GM23338 (cell line): ENCODE results near the gene PLPPR5.

Experiments used
- EZH2 ChIP-seq: fragments of 200-600 bp; sonication (generic); IDR thresholded peaks from one replicate; pipeline ENCODE4 v1.8.0; 2017; ENCODE audit warnings: antibody characterized with exemption, mild to moderate bottlenecking, low read depth; ENCODE audit not compliant: unreplicated experiment
- EZH2phosphoT487 ChIP-seq: fragments of 200-600 bp; sonication (generic); IDR thresholded peaks from one replicate; pipeline ENCODE4 v1.8.1; 2018; ENCODE audit warnings: antibody characterized with exemption; ENCODE audit not compliant: unreplicated experiment
- POLR2AphosphoS5 ChIP-seq: IDR thresholded peaks from 2 replicates; pipeline ENCODE4 v1.6.1; 2016; ENCODE audit warnings: antibody characterized with exemption, low read depth
- ZNF114 ChIP-seq: fragments of 250-450 bp; sonication (Bioruptor Pico); IDR thresholded peaks from 2 replicates; pipeline ENCODE4 v1.5.0; 2020; ENCODE audit warnings: mild to moderate bottlenecking, moderate library complexity
- TF ChIP-seq, protein P1 (sequence below), 2 experiments: fragments of 200-600 bp in 1 of 2; sonication (generic) in 1 of 2; conservative IDR thresholded peaks; 2 replicates each; pipeline versions ENCODE4 v1.5.1 to v1.6.1; 2016 to 2017; ENCODE audit warnings: antibody characterized with exemption in 2 of 2, low read depth in 2 of 2, mild to moderate bottlenecking in 2 of 2, moderate library complexity in 1 of 2
- TF ChIP-seq, protein P2 (sequence below): IDR thresholded peaks from one replicate; pipeline ENCODE4 v1.6.1; 2018; ENCODE audit warnings: antibody characterized with exemption; ENCODE audit not compliant: unreplicated experiment

DNA sequence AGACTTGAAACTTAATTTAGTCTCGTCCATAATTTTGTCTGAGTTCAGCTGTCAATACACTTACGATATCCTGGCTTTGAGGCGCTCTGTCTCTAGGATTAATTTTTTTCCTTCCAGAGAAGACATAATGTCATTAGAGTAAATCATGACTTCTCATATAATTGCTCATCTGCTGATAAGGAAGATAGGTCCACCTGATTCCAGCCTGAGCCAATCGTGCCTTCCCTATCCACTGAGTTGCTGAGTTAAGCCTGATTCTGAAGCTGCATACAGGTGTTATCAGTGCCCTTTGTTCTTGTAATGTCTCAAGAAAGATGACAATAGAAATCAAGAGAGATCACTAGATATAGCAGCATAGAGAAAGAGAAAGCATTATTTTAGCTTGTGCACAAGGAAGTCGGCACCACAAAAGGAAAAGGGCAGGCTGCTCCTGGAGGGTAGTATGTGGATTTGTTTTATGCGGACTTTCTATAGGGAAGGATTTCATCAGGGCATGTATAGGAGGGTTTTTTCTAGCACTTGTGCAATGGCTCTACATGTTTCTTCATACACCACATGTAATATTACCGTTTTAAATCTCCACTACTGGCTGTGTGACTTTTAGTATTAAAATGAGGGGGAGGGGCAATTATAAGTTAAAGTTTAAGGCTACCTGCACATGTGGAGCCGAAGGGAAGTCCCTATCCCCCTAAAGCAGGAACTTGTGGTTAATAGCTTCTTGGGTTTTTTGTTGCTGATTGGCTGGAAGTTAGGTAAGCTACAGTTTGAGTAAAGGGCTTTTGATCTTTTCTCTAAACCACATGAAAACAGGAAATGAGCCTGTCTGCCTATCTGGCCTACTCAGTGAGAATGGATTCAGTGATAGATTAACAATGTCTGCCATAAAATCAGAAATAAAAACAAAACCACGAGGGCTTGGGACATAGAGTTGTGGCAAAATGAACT lies 133.4 kb downstream of the PLPPR5 start:
- TF ChIP-seq, protein P1, sequence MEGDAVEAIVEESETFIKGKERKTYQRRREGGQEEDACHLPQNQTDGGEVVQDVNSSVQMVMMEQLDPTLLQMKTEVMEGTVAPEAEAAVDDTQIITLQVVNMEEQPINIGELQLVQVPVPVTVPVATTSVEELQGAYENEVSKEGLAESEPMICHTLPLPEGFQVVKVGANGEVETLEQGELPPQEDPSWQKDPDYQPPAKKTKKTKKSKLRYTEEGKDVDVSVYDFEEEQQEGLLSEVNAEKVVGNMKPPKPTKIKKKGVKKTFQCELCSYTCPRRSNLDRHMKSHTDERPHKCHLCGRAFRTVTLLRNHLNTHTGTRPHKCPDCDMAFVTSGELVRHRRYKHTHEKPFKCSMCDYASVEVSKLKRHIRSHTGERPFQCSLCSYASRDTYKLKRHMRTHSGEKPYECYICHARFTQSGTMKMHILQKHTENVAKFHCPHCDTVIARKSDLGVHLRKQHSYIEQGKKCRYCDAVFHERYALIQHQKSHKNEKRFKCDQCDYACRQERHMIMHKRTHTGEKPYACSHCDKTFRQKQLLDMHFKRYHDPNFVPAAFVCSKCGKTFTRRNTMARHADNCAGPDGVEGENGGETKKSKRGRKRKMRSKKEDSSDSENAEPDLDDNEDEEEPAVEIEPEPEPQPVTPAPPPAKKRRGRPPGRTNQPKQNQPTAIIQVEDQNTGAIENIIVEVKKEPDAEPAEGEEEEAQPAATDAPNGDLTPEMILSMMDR (conservative IDR thresholded peaks at IDR 0.05; ENCODE audit: low read depth in 2 of 2): no peak
- TF ChIP-seq EZH2 (no peak), ZNF114 (CRISPR knock-in tag) (no peak), EZH2phosphoT487 (no peak), POLR2AphosphoS5 (no peak)
- TF ChIP-seq, protein P2, sequence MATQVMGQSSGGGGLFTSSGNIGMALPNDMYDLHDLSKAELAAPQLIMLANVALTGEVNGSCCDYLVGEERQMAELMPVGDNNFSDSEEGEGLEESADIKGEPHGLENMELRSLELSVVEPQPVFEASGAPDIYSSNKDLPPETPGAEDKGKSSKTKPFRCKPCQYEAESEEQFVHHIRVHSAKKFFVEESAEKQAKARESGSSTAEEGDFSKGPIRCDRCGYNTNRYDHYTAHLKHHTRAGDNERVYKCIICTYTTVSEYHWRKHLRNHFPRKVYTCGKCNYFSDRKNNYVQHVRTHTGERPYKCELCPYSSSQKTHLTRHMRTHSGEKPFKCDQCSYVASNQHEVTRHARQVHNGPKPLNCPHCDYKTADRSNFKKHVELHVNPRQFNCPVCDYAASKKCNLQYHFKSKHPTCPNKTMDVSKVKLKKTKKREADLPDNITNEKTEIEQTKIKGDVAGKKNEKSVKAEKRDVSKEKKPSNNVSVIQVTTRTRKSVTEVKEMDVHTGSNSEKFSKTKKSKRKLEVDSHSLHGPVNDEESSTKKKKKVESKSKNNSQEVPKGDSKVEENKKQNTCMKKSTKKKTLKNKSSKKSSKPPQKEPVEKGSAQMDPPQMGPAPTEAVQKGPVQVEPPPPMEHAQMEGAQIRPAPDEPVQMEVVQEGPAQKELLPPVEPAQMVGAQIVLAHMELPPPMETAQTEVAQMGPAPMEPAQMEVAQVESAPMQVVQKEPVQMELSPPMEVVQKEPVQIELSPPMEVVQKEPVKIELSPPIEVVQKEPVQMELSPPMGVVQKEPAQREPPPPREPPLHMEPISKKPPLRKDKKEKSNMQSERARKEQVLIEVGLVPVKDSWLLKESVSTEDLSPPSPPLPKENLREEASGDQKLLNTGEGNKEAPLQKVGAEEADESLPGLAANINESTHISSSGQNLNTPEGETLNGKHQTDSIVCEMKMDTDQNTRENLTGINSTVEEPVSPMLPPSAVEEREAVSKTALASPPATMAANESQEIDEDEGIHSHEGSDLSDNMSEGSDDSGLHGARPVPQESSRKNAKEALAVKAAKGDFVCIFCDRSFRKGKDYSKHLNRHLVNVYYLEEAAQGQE: no peak
